ENCODE results near the gene SLC7A5.
"Not testable (repeated sequence)": the region's sequence is repeated elsewhere in the genome, so short reads cannot be mapped to it uniquely, and the experiment has no call there.

The SLC7A5 gene

DNA sequence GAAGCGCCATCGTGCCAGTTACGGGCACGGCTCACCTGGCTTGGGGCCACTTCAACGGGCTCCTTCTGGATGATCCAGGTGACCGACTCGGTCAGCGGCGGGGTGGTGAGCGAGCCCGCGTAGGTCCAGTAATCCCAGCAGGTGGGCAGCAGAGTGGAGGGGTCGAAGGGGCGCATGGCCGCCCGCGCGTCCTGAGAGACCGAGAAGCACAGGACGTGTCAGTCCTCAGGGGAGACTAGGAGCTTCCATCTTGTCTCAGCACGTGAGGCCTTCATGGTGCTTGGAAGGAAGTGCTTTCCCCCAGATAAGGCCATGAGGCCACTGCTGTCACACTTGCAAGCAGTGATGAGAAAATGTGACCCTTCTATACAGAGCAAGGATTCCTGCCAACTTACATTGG is 22.5 kb upstream of the SLC7A5 start:
- Histone ChIP-seq H2AFZ (ENCODE audit: low read length) (no peak overlapping the region), H4K20me1 (ENCODE audit: insufficient read depth, low read length, poor library complexity, severe bottlenecking) (no peaks in the 10 kb centered on the region), H3K36me3 (ENCODE audit: insufficient read depth, low read length) (no peaks in the 10 kb centered on the region), H3K4me3 (ENCODE audit: low read length, poor library complexity, severe bottlenecking) (no peak overlapping the region), H3K9ac (ENCODE audit: low read depth, low read length, poor library complexity, severe bottlenecking) (no peak overlapping the region), H3F3A (ENCODE audit: low read depth) (no peaks in the 10 kb centered on the region), H3K9me2 (replicated peaks; ENCODE audit: low read depth, low read length) (no peaks in the 10 kb centered on the region), H3K4me1 (ENCODE audit: insufficient read depth, low read length, poor library complexity, severe bottlenecking) (peaks cover 5% of the 10 kb centered on the region), H3K4me2 (ENCODE audit: low read depth, low read length, poor library complexity, severe bottlenecking) (no peak overlapping the region), H3K79me2 (ENCODE audit: insufficient read depth, low read length) (no peaks in the 10 kb centered on the region), H3K9me3 (ENCODE audit: insufficient read depth, low read depth, low read length) (no peaks in the 10 kb centered on the region), H3K27me3 (ENCODE audit: insufficient read depth, low read length, poor library complexity, severe bottlenecking) (no peaks in the 10 kb centered on the region)
- TF ChIP-seq CTCF (conservative IDR thresholded peaks at IDR 0.05; ENCODE audit: low read length) (no peak), EZH2phosphoT487 (IDR thresholded peaks at IDR 0.05; ENCODE audit: borderline replicate concordance) (no peak)

GRCh38 chr16:87889762-87890161 is 20.5 kb upstream of the SLC7A5 start:
- H4K20me1 ChIP-seq (ENCODE audit: insufficient read depth, low read length, poor library complexity, severe bottlenecking); H3K9me2 ChIP-seq (replicated peaks; ENCODE audit: low read depth, low read length); H3K27me3 ChIP-seq (ENCODE audit: insufficient read depth, low read length, poor library complexity, severe bottlenecking); H3F3A ChIP-seq (ENCODE audit: low read depth); H2AFZ ChIP-seq (ENCODE audit: low read length); H3K36me3 ChIP-seq (ENCODE audit: insufficient read depth, low read length); H3K9ac ChIP-seq (ENCODE audit: low read depth, low read length, poor library complexity, severe bottlenecking); H3K4me3 ChIP-seq (ENCODE audit: low read length, poor library complexity, severe bottlenecking); H3K79me2 ChIP-seq (ENCODE audit: insufficient read depth, low read length); H3K4me1 ChIP-seq (ENCODE audit: insufficient read depth, low read length, poor library complexity, severe bottlenecking); H3K4me2 ChIP-seq (ENCODE audit: low read depth, low read length, poor library complexity, severe bottlenecking); H3K9me3 ChIP-seq (ENCODE audit: insufficient read depth, low read depth, low read length): not testable (repeated sequence)
- TF ChIP-seq CTCF (conservative IDR thresholded peaks at IDR 0.05; ENCODE audit: low read length) = peak; percentile 25

DNA sequence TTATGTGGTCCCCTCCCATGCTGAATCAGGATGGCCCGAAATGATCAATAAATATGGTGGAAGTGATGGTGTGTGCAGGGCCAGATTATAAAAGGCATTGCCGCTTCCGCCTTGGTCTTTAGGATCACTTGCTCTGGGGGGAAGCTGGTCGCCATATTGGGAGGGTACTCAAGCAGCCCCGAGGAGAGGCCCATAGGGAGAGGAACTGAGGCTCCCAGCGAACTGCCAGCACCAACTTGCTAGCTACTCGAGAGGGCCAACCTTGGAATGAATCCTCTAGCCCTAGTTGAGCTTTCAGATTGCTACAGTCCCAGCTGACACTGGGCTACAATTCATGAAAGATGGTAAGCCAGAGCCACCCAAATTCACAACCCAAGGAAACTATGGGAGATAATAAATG is 19.0 kb upstream of the SLC7A5 start:
- H3K9me3 ChIP-seq (ENCODE audit: insufficient read depth, low read depth, low read length); H3K4me1 ChIP-seq (ENCODE audit: insufficient read depth, low read length, poor library complexity, severe bottlenecking); H3K27me3 ChIP-seq (ENCODE audit: insufficient read depth, low read length, poor library complexity, severe bottlenecking); H3K4me2 ChIP-seq (ENCODE audit: low read depth, low read length, poor library complexity, severe bottlenecking); H3K36me3 ChIP-seq (ENCODE audit: insufficient read depth, low read length); H4K20me1 ChIP-seq (ENCODE audit: insufficient read depth, low read length, poor library complexity, severe bottlenecking); H3K9me2 ChIP-seq (replicated peaks; ENCODE audit: low read depth, low read length); H3K4me3 ChIP-seq (ENCODE audit: low read length, poor library complexity, severe bottlenecking); H2AFZ ChIP-seq (ENCODE audit: low read length); H3F3A ChIP-seq (ENCODE audit: low read depth); H3K9ac ChIP-seq (ENCODE audit: low read depth, low read length, poor library complexity, severe bottlenecking); H3K79me2 ChIP-seq (ENCODE audit: insufficient read depth, low read length): not testable (repeated sequence)

GRCh38 chr16:87887931-87888330 is 18.6 kb upstream of the SLC7A5 start:
- H3K9me2 ChIP-seq (replicated peaks; ENCODE audit: low read depth, low read length); H3K9me3 ChIP-seq (ENCODE audit: insufficient read depth, low read depth, low read length); H2AFZ ChIP-seq (ENCODE audit: low read length); H3K27me3 ChIP-seq (ENCODE audit: insufficient read depth, low read length, poor library complexity, severe bottlenecking); H3K79me2 ChIP-seq (ENCODE audit: insufficient read depth, low read length); H3K4me3 ChIP-seq (ENCODE audit: low read length, poor library complexity, severe bottlenecking); H3K9ac ChIP-seq (ENCODE audit: low read depth, low read length, poor library complexity, severe bottlenecking); H3F3A ChIP-seq (ENCODE audit: low read depth); H3K4me1 ChIP-seq (ENCODE audit: insufficient read depth, low read length, poor library complexity, severe bottlenecking); H3K36me3 ChIP-seq (ENCODE audit: insufficient read depth, low read length); H4K20me1 ChIP-seq (ENCODE audit: insufficient read depth, low read length, poor library complexity, severe bottlenecking); H3K4me2 ChIP-seq (ENCODE audit: low read depth, low read length, poor library complexity, severe bottlenecking): not testable (repeated sequence)

DNA sequence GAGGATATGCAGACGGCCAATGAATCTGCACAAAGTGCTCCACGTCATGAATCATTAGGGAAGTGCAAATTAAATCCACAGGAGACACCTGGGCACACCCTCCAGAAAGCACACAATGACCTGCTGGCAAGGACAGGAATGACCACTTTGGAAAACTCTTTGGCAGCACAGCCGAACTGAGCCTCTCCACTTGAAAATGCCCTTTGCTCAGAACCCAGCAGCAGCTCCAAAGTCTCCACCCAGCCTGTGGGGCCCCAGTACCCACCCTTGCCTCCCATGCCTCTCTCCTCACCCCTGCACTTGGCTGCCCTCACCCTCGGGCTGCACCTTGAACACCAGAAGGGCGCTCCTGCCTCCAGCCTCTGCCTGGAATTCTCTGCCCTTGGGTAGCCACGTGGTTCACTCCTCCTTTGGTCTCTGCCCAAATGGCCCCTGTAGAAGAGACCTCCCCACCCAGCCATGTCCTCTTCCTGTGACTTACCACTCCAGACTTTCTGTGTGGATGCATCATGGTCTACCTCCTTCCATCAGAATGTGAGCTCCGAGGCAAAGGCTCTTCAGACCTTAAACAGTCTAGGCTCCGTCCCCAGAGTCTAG is 16.2 kb upstream of the SLC7A5 start:
- H3K4me1 ChIP-seq (ENCODE audit: insufficient read depth, low read length, poor library complexity, severe bottlenecking); H3K9ac ChIP-seq (ENCODE audit: low read depth, low read length, poor library complexity, severe bottlenecking); H3K4me3 ChIP-seq (ENCODE audit: low read length, poor library complexity, severe bottlenecking); H3K27me3 ChIP-seq (ENCODE audit: insufficient read depth, low read length, poor library complexity, severe bottlenecking); H3K9me3 ChIP-seq (ENCODE audit: insufficient read depth, low read depth, low read length); H2AFZ ChIP-seq (ENCODE audit: low read length); H4K20me1 ChIP-seq (ENCODE audit: insufficient read depth, low read length, poor library complexity, severe bottlenecking); H3K9me2 ChIP-seq (replicated peaks; ENCODE audit: low read depth, low read length); H3F3A ChIP-seq (ENCODE audit: low read depth); H3K4me2 ChIP-seq (ENCODE audit: low read depth, low read length, poor library complexity, severe bottlenecking); H3K36me3 ChIP-seq (ENCODE audit: insufficient read depth, low read length); H3K79me2 ChIP-seq (ENCODE audit: insufficient read depth, low read length): not testable (repeated sequence)

Data from Loucy (cell line).